HG02678 (cell line): Measurements from ENCODE around the gene CD22.

ENCODE experiments used
- ATAC-seq: cut with Tn5 transposase; IDR thresholded peaks from one replicate; pipeline ENCODE4 v1.9.1; 2021; ENCODE audit warnings: mild to moderate bottlenecking, moderate library complexity; ENCODE audit not compliant: unreplicated experiment

Gene CD22

DNA sequence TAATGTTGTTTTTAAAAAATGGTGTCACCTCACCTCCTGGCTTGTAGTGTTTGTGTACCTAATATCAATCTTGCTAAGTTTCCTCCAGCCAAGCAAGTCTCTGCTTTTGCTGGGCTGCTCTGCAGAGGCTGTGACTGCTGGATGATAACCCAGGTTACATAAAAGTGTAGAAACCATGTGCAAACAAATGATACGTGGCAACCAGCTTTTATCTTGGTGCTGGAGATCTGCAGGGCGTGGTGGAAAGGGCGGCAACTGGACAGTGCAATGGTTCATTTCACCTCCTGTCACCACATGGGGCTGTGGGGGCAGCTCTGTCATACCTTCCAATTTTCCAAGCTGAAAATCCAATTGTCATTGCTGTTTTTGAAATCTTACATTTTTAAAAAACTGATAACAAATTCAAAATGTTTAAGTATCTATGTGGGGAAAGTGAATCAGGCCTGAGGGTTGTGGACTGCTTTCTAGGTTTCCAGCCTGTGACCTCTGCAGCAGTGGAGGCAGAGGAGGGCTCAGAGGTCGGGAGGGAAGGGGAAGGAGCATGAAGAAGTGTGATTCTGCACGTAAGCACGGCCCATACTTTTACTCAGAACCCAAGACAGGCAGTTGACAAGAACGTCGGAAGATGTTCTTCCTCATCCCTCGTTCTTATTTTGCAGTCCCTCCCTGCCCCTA is 51.6 kb downstream of the CD22 start:
- no peak for ATAC-seq

DNA sequence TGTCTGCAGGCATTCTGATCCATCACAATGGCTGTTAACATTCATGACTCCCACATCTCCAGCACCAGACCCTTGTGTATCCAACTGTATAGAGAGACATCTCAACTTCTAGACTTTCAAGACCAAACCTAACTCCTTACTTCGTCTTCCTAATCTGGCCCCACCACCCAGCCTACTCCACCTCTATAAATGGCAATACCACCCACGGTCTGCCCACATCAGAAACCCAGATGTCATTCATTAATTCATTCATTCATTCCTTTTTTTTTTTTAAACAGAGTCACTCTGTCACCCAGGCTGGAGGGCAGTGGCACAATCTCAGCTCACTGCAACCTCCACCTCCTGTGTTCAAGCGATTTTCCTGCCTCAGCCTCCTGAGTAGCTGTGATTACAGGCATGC is 52.3 kb downstream of the CD22 start:
- ATAC-seq = no peak

DNA sequence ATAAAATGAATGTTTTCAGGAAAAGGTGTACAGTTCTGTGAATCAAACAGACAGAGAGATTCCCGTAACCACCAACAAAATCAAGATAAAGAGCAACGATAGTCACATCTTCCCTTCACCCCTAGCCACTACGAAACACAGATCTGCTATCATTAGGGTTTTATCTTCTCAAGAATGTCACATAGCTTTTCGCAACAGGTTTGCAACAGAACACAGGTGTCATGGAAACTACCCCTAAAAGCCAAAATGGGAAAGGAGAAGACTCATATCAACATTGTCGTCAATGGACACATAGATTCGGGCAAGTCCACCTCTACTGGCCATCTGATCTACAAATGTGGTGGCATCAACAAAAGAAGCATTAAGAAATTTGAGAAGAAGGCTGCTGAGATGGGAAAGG is 52.9 kb downstream of the CD22 start:
- no peak for ATAC-seq

DNA sequence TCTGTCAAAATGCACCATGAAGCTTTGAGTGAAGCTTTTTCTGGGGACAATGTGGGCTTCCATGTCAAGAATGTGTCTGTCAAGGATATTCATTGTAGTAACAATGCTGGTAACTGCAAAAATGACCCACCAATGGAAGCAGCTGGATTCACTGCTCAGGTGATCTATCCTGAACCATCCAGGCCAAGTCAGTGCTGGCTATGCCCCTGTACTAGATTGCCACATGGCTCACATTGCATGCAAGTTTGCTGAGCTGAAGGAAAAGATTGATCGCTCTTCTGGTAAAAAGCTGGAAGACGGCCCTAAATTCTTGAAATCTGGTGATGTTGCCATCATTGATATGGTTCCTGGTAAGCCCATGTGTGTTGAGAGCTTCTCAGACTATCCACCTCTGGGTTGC is 54.5 kb downstream of the CD22 start:
- no peak for ATAC-seq

DNA sequence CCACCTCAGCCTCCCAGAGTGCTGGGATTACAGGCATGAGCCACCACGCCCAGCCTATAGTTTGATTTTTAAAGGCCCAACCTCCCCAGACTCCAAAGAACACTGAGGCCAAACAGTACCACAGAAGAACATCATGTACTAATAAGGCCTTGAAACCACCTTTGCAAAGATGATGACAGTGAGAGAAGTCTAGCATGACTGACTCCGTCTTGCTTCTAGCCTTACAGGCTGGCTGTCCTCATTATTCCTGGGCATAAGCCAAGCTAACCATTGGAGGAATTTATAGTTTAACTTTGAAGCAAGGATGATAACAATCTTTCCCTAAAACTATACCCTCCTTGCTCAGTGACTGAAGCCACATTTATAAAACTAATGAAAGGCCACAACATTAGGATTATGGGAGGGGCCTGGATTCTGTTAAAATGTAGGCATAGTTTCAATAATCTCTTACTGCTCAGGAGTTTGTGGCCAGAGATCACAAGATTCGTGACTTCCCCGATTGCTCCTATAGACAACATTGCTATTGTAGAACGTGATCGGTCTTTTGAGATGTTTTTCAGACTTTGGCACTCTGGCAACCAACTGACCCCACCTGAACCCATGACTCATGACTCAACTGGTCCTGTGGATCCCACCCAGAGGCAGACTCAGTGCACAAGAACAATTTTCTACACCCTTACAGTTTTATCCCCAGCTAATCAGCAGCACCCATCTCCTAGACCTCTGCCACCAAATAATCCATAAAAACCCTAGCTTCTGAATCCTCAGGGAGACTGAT is 59.5 kb downstream of the CD22 start:
- ATAC-seq = no peak

DNA sequence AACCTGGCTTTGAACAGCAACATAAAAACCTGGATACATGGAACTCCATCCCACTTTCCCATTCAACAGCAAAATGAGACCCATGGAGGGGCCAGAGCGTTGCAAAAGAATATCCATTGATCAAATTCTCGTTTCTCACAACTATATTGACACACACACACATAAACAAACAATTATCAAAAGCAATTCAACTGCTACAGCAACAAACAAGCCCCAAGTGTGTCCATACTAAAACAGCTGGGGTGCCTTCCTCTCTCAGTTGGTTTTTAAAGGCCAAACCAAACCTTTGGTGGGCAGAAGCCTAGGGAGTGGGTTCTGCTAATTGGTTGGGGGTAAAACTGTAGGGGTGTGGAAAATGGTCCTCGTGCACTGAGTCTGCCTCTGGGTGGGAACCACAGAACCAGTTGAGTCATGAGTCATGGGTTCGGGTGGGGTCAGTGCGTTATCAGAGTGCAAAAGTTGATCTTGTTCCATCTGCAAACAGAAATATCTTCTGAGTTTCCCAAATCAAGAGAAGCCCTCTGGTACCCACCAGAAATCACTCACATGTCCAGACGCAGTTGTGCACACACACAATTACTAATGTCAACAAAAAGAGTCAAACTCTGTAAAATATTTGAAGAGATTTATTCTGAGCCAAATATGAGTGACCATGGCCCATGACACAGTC is 60.3 kb downstream of the CD22 start:
- no peak for ATAC-seq

DNA sequence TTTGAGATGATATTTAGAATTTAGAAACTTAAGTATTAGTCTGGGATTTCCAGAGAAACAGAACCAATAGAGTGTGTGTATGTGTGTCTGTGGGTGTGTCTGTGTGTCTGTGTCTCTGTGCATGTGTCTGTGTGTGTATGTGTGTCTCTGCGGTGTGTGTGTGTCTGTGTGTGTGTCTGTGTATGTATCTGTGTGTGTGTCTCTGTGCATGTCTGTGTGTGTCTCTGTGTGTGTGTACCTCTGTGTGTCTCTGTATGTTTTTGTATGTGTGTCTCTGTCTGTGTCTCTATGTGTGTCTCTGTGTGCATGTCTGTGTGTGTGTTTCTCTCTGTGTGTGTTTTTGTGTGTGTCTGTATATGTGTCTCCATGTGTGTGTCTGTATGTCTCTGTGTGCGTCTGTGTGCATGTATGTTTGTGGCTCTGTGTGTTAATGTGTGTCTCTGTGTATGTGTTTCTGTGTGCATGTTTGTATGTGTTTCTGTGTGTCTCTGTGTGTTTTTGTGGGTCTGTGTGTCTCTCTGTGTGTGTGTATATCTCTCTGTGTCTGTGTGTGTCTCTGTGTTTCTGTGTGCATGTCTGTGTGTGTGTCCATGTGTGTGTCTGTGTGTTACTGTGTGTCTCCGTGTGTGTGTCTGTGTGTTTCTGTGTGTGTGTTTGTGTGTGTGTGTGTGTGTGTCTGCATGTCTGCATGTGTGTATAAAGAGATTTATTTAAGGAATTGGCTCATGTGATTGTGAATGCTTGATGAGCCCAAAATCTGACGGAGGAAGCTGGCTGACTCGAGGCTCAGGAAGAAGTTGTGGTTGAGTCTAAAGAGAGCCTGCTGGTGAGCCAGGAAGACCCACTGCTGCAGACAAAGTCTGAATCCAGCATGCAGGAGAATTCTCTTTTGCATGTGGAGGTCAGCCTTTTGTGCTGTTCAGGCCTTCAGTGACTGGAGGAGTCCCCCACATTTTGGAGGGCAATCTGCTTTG is 64.0 kb downstream of the CD22 start:
- no peak for ATAC-seq

DNA sequence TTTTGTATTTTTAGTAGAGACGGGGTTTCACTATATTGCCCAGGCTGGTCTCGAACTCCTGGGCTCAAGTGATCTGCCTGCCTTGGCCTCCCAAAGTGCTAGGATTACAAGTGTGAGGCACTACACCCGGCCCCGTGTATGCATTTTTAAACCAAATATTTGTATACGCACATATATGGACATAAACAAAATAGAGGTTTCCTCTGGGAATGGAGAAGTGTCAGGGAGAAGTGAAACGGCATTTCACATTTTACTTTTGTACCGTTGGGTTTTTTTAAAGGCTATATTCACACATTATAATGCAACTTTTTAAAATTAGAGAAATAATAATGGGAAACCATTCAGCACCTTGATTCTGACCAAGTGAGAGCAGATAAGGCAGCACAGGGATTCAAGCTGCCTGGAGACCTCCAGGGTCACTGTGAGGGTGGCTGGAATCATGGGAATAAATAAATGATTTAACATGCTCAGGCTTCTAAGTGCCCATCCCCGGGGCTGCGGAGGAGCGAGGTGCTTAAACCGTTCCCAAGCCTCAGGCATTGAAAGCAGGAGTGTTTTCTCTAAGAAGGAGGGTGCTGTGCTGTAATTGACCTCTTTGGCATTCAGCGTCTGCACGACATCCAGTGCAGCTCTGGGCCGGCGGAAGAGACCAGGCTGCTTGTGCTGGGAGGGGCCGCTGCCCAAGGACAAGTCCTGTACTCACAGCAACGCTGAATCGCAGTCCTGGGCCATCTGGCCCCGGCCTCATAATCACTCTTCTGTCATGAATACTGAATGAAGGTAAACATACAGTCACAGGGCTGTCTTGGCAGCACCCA is 66.6 kb downstream of the CD22 start:
- ATAC-seq = no peak

DNA sequence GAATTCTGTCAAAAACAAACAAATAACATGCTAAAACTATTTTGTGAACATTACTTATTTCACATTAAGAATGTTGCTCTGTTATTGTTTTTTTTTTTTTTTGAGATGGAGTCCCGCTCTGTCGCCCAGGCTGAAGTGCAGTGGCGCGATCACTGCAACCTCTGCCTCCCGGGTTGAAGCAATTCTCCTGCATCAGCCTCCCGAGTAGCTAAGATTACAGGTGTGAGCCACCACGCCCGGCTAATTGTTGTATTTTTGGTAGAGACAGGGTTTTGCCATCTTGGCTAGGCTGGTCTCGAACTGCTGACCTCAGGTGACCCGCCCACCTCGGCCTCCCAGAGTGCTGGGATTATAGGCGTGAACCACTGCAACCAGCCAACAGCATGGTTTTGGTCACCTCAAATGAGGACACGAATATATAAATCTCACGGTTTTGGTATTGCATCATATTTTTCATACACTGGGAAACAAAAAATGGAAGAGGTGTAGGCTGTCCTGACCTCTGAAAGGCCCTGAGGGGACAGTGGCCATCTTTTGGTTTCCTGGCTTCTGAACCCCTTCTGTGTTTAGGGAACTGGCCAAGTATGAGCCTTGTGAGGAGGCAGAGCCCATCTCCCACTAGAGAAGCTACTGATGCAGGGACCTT is 67.4 kb downstream of the CD22 start:
- no peak for ATAC-seq
